ENCODE data around the gene MPC1L. TPM values are rescaled to one million over a fixed set of nuclear protein-coding genes. Genes with fewer than 3 reads are reported as not detected.

Gene MPC1L
- total and polyA plus RNA-seq, 2 donors (not counting 1 experiment from before 2014, with no cell fraction given): not detected

- whole genome bisulfite sequencing (ENCODE audit: insufficient coverage): no CpG with 5 or more reads among the region's 4 CpGs
- TF ChIP-seq, protein P1, sequence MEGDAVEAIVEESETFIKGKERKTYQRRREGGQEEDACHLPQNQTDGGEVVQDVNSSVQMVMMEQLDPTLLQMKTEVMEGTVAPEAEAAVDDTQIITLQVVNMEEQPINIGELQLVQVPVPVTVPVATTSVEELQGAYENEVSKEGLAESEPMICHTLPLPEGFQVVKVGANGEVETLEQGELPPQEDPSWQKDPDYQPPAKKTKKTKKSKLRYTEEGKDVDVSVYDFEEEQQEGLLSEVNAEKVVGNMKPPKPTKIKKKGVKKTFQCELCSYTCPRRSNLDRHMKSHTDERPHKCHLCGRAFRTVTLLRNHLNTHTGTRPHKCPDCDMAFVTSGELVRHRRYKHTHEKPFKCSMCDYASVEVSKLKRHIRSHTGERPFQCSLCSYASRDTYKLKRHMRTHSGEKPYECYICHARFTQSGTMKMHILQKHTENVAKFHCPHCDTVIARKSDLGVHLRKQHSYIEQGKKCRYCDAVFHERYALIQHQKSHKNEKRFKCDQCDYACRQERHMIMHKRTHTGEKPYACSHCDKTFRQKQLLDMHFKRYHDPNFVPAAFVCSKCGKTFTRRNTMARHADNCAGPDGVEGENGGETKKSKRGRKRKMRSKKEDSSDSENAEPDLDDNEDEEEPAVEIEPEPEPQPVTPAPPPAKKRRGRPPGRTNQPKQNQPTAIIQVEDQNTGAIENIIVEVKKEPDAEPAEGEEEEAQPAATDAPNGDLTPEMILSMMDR (IDR thresholded peaks at IDR 0.05): no peak
- no peak for TF ChIP-seq EZH2 (IDR thresholded peaks at IDR 0.05; ENCODE audit: borderline replicate concordance, insufficient read depth, low read depth, low read length, poor library complexity, severe bottlenecking)
- no peaks in the 10 kb centered on the region for H3K27me3 ChIP-seq (replicated peaks in 1 of 4; ENCODE audit: control extremely low read depth in 1 of 4, control insufficient read depth in 3 of 4, insufficient read depth in 4 of 4, low read length in 3 of 4)
- H4K20me1 ChIP-seq (ENCODE audit: control insufficient read depth, insufficient read depth, low read length, poor library complexity, severe bottlenecking): no peaks in the 10 kb centered on the region
- no peak overlapping the region for H3K9ac ChIP-seq (ENCODE audit: low read length)
- DNase-seq (no peak), ATAC-seq (ENCODE audit: low read depth) (no peak)
- H3K4me1 ChIP-seq (ENCODE audit: control insufficient read depth in 2 of 2, insufficient read depth in 2 of 2, low read length in 2 of 2): no peaks in the 10 kb centered on the region
- no peak overlapping the region for H2AFZ ChIP-seq (ENCODE audit: insufficient read depth, low read depth, low read length, poor library complexity, severe bottlenecking)
- no peaks in the 10 kb centered on the region for H3K9me3 ChIP-seq (ENCODE audit: control extremely low read depth in 1 of 3, control insufficient read depth in 2 of 3, insufficient read depth in 1 of 3, low read length in 2 of 3)
- no peaks in the 10 kb centered on the region for H3K4me1 Mint-ChIP-seq
- H3K27me3 Mint-ChIP-seq: no peaks in the 10 kb centered on the region
- no peaks in the 10 kb centered on the region for H3K79me2 ChIP-seq (ENCODE audit: control insufficient read depth, insufficient read depth, low read length)
- H3K27ac Mint-ChIP-seq: no peak overlapping the region
- no peak overlapping the region for H3K4me2 ChIP-seq (replicated peaks; ENCODE audit: low read depth, low read length, poor library complexity, severe bottlenecking)
- no peaks in the 10 kb centered on the region for H3K9me3 Mint-ChIP-seq (ENCODE audit: insufficient read depth)
- intact Hi-C loops (cut with micrococcal nuclease): no loop called here
- POLR2A ChIA-PET: no interaction called here
- no peak overlapping the region for H3K4me3 Mint-ChIP-seq
- H3K4me3 ChIP-seq (ENCODE audit: control extremely low read depth in 1 of 5, extremely low read depth in 1 of 5, insufficient read depth in 1 of 5, low read depth in 2 of 5, low read length in 4 of 5): no peak overlapping the region
- no peak overlapping the region for H3K27ac ChIP-seq (ENCODE audit: low read length in 2 of 2)
- no peaks in the 10 kb centered on the region for H3K36me3 ChIP-seq (replicated peaks in 1 of 2; ENCODE audit: control extremely low read depth in 1 of 2, control insufficient read depth in 1 of 2, extremely low read depth in 1 of 2, insufficient read depth in 2 of 2, low read length in 1 of 2)
- CTCF ChIA-PET: no interaction called here
These were observed 10.7 kb upstream of the MPC1L start for GRCh38 chrX:40612511-40612910.

- Mint-ChIP-seq H3K27me3 (no peaks in the 10 kb centered on the region), H3K4me3 (no peak overlapping the region)
These were observed 7.3 kb upstream of the MPC1L start for GRCh38 chrX:40615976-40616375.

More at GRCh38 chrX:40615976-40616375, 7.3 kb upstream of the MPC1L start:
- TF ChIP-seq, protein P1 (IDR thresholded peaks at IDR 0.05): no peak
- TF ChIP-seq EZH2 (IDR thresholded peaks at IDR 0.05; ENCODE audit: borderline replicate concordance, insufficient read depth, low read depth, low read length, poor library complexity, severe bottlenecking): no peak
- Histone ChIP-seq H3K9ac (ENCODE audit: low read length) (no peak overlapping the region), H3K36me3 (replicated peaks in 1 of 2; ENCODE audit: control extremely low read depth in 1 of 2, control insufficient read depth in 1 of 2, extremely low read depth in 1 of 2, insufficient read depth in 2 of 2, low read length in 1 of 2) (no peaks in the 10 kb centered on the region), H3K9me3 (ENCODE audit: control extremely low read depth in 1 of 3, control insufficient read depth in 2 of 3, insufficient read depth in 1 of 3, low read length in 2 of 3) (no peaks in the 10 kb centered on the region), H3K27ac (ENCODE audit: low read length in 2 of 2) (no peak overlapping the region), H3K4me1 (ENCODE audit: control insufficient read depth in 2 of 2, insufficient read depth in 2 of 2, low read length in 2 of 2) (no peaks in the 10 kb centered on the region), H4K20me1 (ENCODE audit: control insufficient read depth, insufficient read depth, low read length, poor library complexity, severe bottlenecking) (no peaks in the 10 kb centered on the region), H2AFZ (ENCODE audit: insufficient read depth, low read depth, low read length, poor library complexity, severe bottlenecking) (no peak overlapping the region), H3K27me3 (replicated peaks in 1 of 4; ENCODE audit: control extremely low read depth in 1 of 4, control insufficient read depth in 3 of 4, insufficient read depth in 4 of 4, low read length in 3 of 4) (no peaks in the 10 kb centered on the region), H3K79me2 (ENCODE audit: control insufficient read depth, insufficient read depth, low read length) (no peaks in the 10 kb centered on the region), H3K4me3 (ENCODE audit: control extremely low read depth in 1 of 5, extremely low read depth in 1 of 5, insufficient read depth in 1 of 5, low read depth in 2 of 5, low read length in 4 of 5) (no peak overlapping the region), H3K4me2 (replicated peaks; ENCODE audit: low read depth, low read length, poor library complexity, severe bottlenecking) (no peak overlapping the region)
- WGBS (ENCODE audit: insufficient coverage): no CpG with 5 or more reads among the region's 9 CpGs
- intact Hi-C loops (cut with micrococcal nuclease): no loop called here
- DNase-seq (no peak), ATAC-seq (ENCODE audit: low read depth) (no peak)
- Mint-ChIP-seq H3K9me3 (ENCODE audit: insufficient read depth) (no peaks in the 10 kb centered on the region), H3K4me1 (no peaks in the 10 kb centered on the region), H3K27ac (no peak overlapping the region)
- CTCF ChIA-PET: no interaction called here
- POLR2A ChIA-PET: no interaction called here

Data from B cell (primary cell).